Measurements from ENCODE around the gene NTM.
"Not testable (repeated sequence)": the region's sequence is repeated elsewhere in the genome, so short reads cannot be mapped to it uniquely, and the experiment has no call there.

Gene NTM

DNA sequence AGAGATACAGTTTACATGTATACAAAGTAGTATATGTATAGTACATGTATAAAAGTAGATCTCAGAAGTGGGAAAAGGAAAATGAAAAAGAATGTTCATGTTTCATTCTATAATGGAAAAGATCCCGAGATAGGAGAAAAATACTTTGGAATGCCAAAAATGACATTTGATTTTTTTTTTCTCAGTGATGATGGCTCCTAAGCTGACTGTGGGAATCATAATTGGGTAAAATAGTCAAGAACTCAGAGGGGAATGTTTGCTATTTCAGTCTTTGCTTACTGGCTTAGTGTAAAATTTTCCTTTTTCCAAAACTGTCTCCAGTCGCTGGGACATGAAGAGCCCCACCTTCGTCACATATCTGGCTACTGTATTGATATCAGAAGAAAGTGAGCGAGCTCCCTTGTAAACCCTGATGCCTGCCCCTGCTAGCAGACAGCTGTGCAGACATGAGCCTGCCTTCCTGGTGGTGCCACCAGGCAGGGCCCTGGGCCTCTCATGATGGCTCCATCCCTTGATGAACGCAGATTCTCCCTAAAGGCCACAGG is 944.6 kb downstream of the NTM start:
- no peak for DNase-seq (ENCODE audit: low spot score)
- TF ChIP-seq, protein P1, sequence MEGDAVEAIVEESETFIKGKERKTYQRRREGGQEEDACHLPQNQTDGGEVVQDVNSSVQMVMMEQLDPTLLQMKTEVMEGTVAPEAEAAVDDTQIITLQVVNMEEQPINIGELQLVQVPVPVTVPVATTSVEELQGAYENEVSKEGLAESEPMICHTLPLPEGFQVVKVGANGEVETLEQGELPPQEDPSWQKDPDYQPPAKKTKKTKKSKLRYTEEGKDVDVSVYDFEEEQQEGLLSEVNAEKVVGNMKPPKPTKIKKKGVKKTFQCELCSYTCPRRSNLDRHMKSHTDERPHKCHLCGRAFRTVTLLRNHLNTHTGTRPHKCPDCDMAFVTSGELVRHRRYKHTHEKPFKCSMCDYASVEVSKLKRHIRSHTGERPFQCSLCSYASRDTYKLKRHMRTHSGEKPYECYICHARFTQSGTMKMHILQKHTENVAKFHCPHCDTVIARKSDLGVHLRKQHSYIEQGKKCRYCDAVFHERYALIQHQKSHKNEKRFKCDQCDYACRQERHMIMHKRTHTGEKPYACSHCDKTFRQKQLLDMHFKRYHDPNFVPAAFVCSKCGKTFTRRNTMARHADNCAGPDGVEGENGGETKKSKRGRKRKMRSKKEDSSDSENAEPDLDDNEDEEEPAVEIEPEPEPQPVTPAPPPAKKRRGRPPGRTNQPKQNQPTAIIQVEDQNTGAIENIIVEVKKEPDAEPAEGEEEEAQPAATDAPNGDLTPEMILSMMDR (IDR thresholded peaks at IDR 0.05; ENCODE audit: extremely low read depth, missing control alignments), result no peak

DNA sequence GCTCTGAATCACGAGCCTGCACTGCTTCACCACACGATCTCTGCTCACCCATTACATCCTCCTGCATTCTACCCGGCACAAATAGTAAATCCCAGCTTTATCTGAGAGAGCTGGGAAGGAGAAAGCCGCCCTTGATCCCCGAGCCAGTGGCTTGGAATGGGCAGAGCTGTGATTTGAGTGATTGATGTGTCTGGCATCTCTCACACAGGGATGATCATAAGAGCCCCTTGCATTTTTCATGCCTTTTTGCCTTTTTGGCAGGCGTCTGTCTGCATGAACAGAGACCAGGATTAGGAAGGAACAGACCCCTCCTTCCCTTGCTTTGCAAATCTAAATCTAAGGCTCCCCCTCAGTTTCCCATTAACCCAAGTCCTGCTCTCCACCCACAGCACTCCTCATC is 945.3 kb downstream of the NTM start:
- TF ChIP-seq, protein P1 (IDR thresholded peaks at IDR 0.05; ENCODE audit: extremely low read depth, missing control alignments), result no peak
- no peak for DNase-seq (ENCODE audit: low spot score)

DNA sequence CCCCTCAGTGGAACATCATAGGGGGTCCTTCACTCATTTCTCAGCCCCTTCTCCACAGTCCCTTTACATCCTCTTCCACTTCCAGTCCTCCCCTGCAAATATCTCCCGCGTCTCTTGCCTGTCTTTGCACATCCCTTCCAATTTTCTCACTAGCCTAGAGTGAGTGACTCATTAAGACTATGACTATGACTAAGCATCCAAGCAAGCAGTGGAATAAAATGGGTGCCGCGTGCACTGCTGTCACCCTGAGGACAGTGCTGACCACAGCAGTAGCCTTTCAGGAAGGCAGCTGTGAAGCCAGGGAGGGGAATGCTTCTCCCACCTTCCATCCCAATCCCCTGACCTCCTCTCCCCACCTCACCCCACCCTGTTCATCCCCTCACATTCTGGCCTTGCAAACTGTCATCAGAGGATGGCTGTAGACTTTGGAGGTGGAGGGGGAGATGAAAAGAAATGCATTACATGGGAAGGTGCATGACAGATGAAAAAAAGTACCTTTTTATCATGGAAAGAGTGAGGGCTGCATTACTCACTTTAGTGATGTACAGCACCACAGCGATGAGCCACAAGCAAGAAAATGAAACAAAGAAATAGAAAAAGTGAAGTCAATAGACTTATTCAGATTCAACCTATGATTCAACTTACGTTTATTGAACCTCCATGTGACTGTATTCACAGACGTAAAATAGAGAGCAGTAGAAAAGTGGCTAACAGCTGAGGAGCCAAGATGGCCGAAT is 948.2 kb downstream of the NTM start:
- TF ChIP-seq, protein P1 (IDR thresholded peaks at IDR 0.05; ENCODE audit: extremely low read depth, missing control alignments), result no peak
- DNase-seq (ENCODE audit: low spot score), result no peak

GRCh38 chr11:132319419-132319818 is 949.0 kb downstream of the NTM start:
- DNase-seq (ENCODE audit: low spot score), result not testable (repeated sequence)

GRCh38 chr11:132330515-132330914 is 960.1 kb downstream of the NTM start:
- TF ChIP-seq, protein P1 (IDR thresholded peaks at IDR 0.05; ENCODE audit: extremely low read depth, missing control alignments), result no peak
- DNase-seq (ENCODE audit: low spot score), result no peak

DNA sequence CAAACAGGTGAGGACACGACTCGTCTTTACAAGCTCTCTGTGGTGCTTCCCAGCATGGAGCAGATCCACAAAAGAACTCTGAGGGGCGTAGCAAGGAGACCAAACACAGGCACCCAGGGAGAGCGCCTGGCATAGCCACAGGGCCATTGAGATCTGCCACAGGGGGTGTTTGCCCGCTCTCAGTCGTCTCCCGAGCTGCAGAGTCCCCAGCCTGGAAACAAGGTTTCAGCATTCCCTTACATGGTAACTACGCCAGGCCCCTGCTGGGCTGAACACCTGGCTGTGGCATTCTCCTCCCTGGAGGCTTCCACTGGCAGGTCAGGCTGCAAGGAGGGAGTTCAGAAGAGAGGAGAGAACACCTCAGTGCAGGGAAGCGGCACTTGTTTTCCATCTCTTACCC is 962.1 kb downstream of the NTM start:
- no peak for DNase-seq (ENCODE audit: low spot score)
- TF ChIP-seq, protein P1 (IDR thresholded peaks at IDR 0.05; ENCODE audit: extremely low read depth, missing control alignments), result no peak

DNA sequence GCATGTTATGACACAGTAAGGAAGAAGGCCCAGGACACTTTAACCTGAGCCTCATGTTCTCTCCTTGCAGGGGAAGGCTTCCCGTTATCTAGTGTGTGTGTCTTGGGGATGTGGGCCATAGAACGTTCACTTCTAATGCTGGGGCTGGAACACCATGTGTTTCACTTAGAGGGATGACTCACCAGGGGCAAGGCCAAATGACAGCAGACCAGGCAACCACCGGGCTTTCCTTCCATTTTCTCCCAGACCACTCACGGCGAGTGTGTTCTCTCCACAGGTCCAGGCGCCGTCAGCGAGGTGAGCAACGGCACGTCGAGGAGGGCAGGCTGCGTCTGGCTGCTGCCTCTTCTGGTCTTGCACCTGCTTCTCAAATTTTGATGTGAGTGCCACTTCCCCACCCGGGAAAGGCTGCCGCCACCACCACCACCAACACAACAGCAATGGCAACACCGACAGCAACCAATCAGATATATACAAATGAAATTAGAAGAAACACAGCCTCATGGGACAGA is 964.4 kb downstream of the NTM start:
- no peak for DNase-seq (ENCODE audit: low spot score)
- TF ChIP-seq, protein P1 (IDR thresholded peaks at IDR 0.05; ENCODE audit: extremely low read depth, missing control alignments), result no peak

DNA sequence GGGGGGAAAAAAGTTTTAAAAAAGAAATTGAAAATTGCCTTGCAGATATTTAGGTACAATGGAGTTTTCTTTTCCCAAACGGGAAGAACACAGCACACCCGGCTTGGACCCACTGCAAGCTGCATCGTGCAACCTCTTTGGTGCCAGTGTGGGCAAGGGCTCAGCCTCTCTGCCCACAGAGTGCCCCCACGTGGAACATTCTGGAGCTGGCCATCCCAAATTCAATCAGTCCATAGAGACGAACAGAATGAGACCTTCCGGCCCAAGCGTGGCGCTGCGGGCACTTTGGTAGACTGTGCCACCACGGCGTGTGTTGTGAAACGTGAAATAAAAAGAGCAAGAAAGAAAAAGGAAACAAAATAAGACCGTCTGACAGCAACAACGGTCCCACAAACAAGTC is 964.9 kb downstream of the NTM start:
- DNase-seq (ENCODE audit: low spot score), result no peak
- TF ChIP-seq, protein P1 (IDR thresholded peaks at IDR 0.05; ENCODE audit: extremely low read depth, missing control alignments), result no peak
